Measurements from ENCODE around the gene TMEM222.
A peak's percentile ranks its signal among the peaks of the same experiment; 100 is the strongest.

TMEM222 gene

DNA sequence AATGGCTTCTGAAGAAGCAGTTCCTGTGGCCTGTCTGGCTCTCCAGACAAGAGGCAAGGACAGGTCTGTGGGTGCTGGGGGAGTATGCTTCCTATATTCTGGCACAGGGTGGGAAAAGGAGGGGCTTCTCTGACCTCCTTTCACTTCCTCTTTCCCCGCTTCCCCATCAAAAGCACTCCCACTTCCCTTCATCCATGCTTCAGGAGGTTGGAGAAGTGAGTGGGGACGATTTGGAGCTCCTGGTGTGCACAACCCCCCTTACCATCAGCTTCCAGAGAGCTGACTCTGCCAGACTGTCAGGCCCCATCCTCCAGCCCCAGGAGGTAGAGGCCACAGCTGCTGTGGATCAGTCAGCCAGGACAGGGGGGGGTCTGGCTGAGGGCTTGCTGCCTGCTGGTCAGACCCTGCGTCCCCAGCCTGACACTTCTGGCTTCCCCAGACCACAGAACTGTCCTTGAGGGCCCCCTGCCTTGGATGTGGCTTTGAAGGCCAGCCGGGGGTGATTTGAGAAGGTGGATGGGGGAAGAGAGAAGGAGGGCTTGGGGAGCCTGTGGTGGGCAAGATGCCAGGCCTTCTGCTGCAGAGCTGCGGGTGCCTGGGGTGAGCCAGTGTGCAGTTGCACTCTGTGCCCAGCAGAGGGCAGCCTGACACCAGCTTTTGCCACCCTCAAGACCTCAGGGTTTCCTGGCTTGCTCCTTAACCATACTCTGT lies 21.5 kb upstream of the TMEM222 start:
- Histone ChIP-seq H3K4me3 (ENCODE audit: low read depth in 1 of 2, low read length in 2 of 2) (no peak overlapping the region), H3K27me3 (ENCODE audit: insufficient read depth, low read length, poor library complexity) (no peaks in the 10 kb centered on the region), H4K20me1 (ENCODE audit: insufficient read depth, low read length) (peaks cover 10% of the 10 kb centered on the region; the same call in 1 of the 2 replicates), H3K4me2 (ENCODE audit: insufficient read depth, low read length) (no peak overlapping the region), H3K9ac (ENCODE audit: low read depth, low read length) (no peak overlapping the region), H3K79me2 (ENCODE audit: insufficient read depth, low read length) (no peaks in the 10 kb centered on the region), H2AFZ (ENCODE audit: low read depth, low read length) (no peak overlapping the region), H3K36me3 (ENCODE audit: insufficient read depth, low read length) (peaks cover 69% of the 10 kb centered on the region), H3K9me3 (ENCODE audit: insufficient read depth, low read length, severe bottlenecking) (no peaks in the 10 kb centered on the region), H3K27ac (ENCODE audit: low read length) (no peak overlapping the region), H3K4me1 (ENCODE audit: insufficient read depth, low read length) (no peaks in the 10 kb centered on the region)
- ATAC-seq (ENCODE audit: insufficient read depth, low read depth) (peak; percentile 96), DNase-seq (peak; percentile 83)
- TF ChIP-seq, protein P1, sequence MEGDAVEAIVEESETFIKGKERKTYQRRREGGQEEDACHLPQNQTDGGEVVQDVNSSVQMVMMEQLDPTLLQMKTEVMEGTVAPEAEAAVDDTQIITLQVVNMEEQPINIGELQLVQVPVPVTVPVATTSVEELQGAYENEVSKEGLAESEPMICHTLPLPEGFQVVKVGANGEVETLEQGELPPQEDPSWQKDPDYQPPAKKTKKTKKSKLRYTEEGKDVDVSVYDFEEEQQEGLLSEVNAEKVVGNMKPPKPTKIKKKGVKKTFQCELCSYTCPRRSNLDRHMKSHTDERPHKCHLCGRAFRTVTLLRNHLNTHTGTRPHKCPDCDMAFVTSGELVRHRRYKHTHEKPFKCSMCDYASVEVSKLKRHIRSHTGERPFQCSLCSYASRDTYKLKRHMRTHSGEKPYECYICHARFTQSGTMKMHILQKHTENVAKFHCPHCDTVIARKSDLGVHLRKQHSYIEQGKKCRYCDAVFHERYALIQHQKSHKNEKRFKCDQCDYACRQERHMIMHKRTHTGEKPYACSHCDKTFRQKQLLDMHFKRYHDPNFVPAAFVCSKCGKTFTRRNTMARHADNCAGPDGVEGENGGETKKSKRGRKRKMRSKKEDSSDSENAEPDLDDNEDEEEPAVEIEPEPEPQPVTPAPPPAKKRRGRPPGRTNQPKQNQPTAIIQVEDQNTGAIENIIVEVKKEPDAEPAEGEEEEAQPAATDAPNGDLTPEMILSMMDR (IDR thresholded peaks at IDR 0.05; ENCODE audit: borderline replicate concordance, extremely low read depth, low read length, poor library complexity, severe bottlenecking), result peak; percentile 99
- TF ChIP-seq EZH2 (IDR thresholded peaks at IDR 0.05; ENCODE audit: borderline replicate concordance, low read depth, low read length, severe bottlenecking), result no peak

DNA sequence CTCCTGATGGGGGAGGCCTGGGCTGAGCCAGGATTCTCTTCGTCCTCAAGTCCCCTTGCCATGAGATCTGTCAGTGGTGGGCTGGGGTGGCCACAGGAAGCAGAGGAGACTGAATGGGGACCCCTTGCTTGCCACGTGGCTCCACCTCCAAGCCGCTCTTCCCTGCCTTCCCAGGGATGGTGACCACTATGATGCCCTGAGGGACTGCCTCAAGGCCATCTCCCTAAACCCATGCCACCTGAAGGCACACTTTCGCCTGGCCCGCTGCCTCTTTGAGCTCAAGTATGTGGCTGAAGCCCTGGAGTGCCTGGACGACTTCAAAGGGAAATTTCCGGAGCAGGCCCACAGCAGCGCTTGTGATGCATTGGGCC lies 20.9 kb upstream of the TMEM222 start:
- no peaks in the 10 kb centered on the region for H3K4me1 ChIP-seq (ENCODE audit: insufficient read depth, low read length)
- no peak overlapping the region for H3K9ac ChIP-seq (ENCODE audit: low read depth, low read length)
- no peak for ATAC-seq (ENCODE audit: insufficient read depth, low read depth)
- DNase-seq, result no peak
- no peak for TF ChIP-seq EZH2 (IDR thresholded peaks at IDR 0.05; ENCODE audit: borderline replicate concordance, low read depth, low read length, severe bottlenecking)
- TF ChIP-seq, protein P1 (IDR thresholded peaks at IDR 0.05; ENCODE audit: borderline replicate concordance, extremely low read depth, low read length, poor library complexity, severe bottlenecking), result no peak
- H3K27ac ChIP-seq (ENCODE audit: low read length), result no peak overlapping the region
- no peak overlapping the region for H2AFZ ChIP-seq (ENCODE audit: low read depth, low read length)
- H3K36me3 ChIP-seq (ENCODE audit: insufficient read depth, low read length), result peaks cover 65% of the 10 kb centered on the region
- no peak overlapping the region for H3K4me2 ChIP-seq (ENCODE audit: insufficient read depth, low read length)
- H4K20me1 ChIP-seq (ENCODE audit: insufficient read depth, low read length), result peaks cover 10% of the 10 kb centered on the region; the same call in 1 of the 2 replicates
- no peaks in the 10 kb centered on the region for H3K79me2 ChIP-seq (ENCODE audit: insufficient read depth, low read length)
- H3K4me3 ChIP-seq (ENCODE audit: low read depth in 1 of 2, low read length in 2 of 2), result no peak overlapping the region
- no peaks in the 10 kb centered on the region for H3K9me3 ChIP-seq (ENCODE audit: insufficient read depth, low read length, severe bottlenecking)
- no peaks in the 10 kb centered on the region for H3K27me3 ChIP-seq (ENCODE audit: insufficient read depth, low read length, poor library complexity)

DNA sequence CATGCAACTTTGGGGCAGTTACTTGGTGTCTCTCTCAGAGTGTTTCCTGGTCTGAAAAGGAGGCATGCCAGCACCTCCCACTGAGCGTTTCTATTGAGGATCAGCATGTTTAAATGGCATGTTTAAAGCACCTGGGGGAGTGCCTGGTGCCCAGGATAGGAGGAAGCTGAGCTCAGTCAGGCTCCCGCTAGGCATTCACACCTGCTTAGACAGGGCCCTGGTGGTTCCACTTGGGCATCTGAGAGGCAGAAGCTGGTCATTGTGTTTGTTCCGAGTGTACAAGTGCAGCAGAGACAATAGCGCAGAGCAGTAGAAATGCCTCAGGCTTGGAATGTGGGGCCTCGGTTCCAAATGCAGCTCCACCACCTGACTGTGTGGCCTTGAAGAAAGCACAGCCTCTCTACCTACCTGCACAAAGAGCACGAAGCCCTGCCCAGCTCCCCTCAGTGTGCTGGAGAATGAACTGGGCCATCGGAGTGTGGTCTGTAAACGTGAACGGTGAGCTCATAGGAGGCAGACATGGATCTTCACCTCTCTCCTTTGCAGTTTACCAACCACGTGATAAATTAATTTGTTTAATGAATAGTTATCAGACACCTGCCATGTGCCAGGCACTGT lies 20.3 kb upstream of the TMEM222 start:
- H3K79me2 ChIP-seq (ENCODE audit: insufficient read depth, low read length), result no peaks in the 10 kb centered on the region
- H3K27ac ChIP-seq (ENCODE audit: low read length), result no peak overlapping the region
- no peak overlapping the region for H3K9ac ChIP-seq (ENCODE audit: low read depth, low read length)
- H3K4me2 ChIP-seq (ENCODE audit: insufficient read depth, low read length), result no peak overlapping the region
- ATAC-seq (ENCODE audit: insufficient read depth, low read depth), result no peak
- no peak overlapping the region for H3K4me3 ChIP-seq (ENCODE audit: low read depth in 1 of 2, low read length in 2 of 2)
- peaks cover 61% of the 10 kb centered on the region for H3K36me3 ChIP-seq (ENCODE audit: insufficient read depth, low read length)
- no peaks in the 10 kb centered on the region for H3K9me3 ChIP-seq (ENCODE audit: insufficient read depth, low read length, severe bottlenecking)
- no peaks in the 10 kb centered on the region for H3K27me3 ChIP-seq (ENCODE audit: insufficient read depth, low read length, poor library complexity)
- DNase-seq, result no peak
- H2AFZ ChIP-seq (ENCODE audit: low read depth, low read length), result no peak overlapping the region
- no peak for TF ChIP-seq EZH2 (IDR thresholded peaks at IDR 0.05; ENCODE audit: borderline replicate concordance, low read depth, low read length, severe bottlenecking)
- TF ChIP-seq, protein P1 (IDR thresholded peaks at IDR 0.05; ENCODE audit: borderline replicate concordance, extremely low read depth, low read length, poor library complexity, severe bottlenecking), result no peak
- H3K4me1 ChIP-seq (ENCODE audit: insufficient read depth, low read length), result no peaks in the 10 kb centered on the region
- H4K20me1 ChIP-seq (ENCODE audit: insufficient read depth, low read length), result peaks cover 10% of the 10 kb centered on the region; the same call in 1 of the 2 replicates
